Kasumi-1 (cell line): Measurements from ENCODE around the gene CASQ1.

Experiments
- DNase-seq, 2 experiments: peaks; one replicate each; lab custom pipeline; 2025; lab: John Stamatoyannopoulos, UW

CASQ1 gene

GRCh38 chr1:160168609-160169369 is 21.6 kb upstream of the CASQ1 start:
- no peak for DNase-seq

- DNase-seq: peak; percentile 7 to 21
Observed at GRCh38 chr1:160169553-160170399, 20.6 kb upstream of the CASQ1 start.

DNA sequence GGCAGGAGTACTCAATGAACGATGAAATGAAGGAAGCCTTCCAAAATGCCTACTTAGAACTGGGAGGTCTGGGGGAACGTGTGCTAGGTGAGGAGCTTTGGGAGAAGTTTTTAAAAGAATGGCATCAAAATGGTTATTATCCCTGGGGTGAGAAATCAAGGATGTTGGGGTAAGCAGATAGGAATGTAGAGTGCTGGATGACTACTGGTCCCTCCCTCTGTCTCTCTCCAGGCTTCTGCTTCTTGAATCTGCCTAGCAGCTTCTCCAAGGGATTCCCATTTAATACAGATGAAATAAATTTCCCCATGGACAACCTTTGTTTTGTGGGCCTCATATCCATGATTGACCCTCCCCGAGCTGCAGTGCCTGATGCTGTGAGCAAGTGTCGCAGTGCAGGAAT is 19.0 kb upstream of the CASQ1 start:
- DNase-seq: no peak

DNA sequence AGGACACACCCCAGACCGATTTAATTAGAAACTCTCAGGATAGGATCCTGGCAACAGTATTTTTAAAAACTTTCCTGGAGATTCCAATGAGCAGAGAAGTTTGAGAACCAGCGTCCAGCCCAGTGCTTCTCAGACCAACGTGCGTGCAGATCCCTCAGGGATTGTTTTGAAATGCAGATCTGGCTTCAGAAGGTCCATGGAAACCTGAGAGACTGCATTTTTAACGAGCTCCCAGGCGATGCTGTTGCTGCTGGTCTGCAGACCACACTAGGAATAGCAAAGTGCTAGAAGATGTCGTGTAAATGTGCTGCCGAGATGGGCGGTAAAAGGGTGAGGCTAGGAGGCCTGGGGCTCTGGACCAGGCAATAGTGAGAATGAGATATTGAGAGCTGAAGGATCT is 18.4 kb upstream of the CASQ1 start:
- DNase-seq: no peak

GRCh38 chr1:160177231-160177630 is 13.1 kb upstream of the CASQ1 start:
- DNase-seq: no peak

DNA sequence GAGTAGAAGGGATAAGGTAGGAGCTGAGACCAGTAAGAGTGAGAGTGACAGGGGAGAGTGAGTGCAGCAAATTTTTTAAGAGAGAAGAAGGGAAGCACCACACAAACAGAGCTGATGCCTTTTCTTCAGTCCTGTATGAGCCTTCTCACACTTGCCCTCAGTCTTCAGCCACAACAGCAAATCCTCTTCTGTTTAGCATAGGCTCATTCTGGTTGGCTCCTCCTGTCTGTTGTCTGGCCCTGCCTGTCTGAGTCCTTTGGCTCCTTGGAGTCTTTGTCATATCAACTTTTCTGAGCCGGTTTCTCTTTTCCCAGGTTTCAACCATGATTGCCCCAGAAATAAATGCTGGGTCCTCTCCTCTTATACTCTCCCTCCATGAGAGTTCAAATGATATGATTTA is 12.7 kb upstream of the CASQ1 start:
- no peak for DNase-seq

DNA sequence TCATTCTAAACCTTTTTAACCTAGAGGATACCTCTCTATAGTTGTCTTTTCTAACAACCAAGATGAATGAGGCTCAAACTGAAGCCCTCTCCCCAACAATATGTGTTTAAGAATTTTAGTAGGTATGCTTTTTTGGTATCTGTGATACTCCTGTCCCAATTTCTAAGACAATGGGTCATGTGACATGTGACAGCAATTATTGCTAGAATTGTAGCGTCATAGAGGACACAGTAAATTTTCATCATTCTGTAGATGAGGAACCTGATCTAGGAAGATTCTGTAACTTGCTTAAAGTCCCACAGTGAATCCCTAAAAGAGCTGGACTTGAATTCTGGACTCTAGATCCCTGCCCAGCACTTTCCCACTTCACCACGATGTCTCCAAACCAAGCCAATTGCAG is 11.6 kb upstream of the CASQ1 start:
- DNase-seq: no peak

GRCh38 chr1:160179336-160179735 is 11.0 kb upstream of the CASQ1 start:
- no peak for DNase-seq

- no peak for DNase-seq
Observed at GRCh38 chr1:160186246-160186645, 4.1 kb upstream of the CASQ1 start.

GRCh38 chr1:160186729-160187128 is 3.6 kb upstream of the CASQ1 start:
- DNase-seq: no peak

- DNase-seq: no peak
Observed at GRCh38 chr1:160187407-160187806, 3.0 kb upstream of the CASQ1 start.

DNA sequence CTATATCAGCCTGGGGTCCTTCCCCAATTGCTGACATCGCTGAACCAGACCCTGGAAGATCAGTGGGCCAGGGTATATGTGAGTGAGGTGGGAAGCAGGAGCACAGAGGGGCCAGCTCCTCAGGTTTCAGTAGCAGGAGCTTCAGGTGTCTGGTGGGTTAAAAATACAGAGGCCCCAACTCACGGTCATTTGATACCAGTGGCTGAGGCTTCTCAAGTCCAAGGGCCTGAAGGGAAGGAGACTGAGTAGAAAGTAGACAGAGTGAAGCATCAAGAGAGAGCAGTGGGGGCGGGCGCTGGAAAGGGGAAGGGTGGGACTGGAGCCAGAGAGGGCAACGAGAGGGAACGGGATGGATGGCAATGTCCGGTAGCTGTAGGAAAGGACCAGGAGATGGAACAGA is 2.0 kb upstream of the CASQ1 start:
- DNase-seq: no peak

DNA sequence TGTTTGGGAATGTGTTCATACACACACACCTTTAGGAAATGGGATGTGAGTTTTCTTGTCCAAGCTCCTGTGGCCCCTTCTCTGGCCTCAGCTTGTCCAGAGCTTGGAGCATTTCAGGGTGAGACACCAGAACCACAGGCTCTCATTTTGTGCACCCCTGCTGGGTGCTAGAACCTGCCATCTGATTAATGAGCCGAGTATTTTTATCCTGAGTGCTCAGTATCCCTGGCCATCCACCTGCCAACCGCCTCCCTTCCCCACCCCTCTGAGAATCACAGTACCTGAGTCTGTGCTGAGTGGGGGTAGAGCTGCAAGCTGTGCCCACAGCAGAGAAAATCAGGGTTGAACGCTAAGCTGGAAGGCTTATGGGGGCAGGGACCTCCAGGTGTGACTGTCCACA is 1.4 kb downstream of the CASQ1 start:
- no peak for DNase-seq

DNA sequence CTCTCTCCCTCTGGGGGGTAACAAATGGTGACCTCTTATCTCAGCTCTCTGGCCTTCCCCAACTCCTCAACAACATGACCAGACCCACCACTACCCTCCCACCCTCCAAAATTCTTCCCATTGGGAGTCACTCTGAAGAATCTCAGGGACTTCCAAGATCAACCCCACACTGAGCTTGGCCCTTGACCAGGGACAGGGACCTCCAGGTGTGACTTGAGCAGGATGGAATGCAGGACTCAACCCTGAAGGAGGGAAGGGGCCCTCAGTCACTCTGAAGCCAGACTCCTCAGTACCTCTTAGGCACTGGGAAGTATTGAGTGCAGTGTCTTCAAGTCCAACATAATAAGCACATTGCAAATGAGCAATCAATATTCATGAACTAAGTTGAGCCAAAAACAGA is 1.9 kb downstream of the CASQ1 start:
- no peak for DNase-seq

DNA sequence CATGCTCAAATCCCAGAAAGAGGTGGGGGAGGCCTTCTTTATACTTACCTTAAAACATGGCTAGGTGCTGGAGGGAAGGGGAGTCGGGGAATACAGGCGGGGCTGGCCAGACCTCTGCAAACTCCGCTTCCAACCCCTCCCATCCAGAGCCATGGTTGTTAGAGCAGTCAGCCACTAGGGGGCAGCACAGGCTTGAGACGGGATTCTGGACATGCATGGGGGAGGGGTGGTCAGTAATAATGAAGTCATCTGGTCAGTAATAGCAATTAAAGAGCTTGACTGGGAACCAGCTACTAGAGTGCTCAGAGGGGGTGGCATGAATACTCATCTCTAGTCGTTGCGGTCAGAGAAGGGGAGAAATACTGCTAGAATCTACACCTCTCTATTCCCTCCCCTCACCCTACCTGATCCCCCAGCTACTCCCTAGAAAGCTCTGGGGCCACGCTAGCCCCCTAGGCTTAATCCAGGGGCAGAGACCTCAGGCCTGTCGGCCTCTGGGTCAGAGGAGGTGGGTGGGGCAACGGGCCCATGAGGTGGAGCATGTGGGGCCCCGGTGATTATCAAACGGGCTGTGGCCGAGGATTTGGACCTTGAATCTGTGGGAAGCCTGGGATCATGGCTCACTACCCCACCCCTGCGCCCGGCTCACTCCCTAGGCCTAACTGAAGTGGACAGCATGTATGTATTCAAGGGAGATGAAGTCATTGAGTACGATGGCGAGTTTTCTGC is 2.9 kb downstream of the CASQ1 start:
- peak; percentile 75 to 84 for DNase-seq

GRCh38 chr1:160193832-160194736 is 3.7 kb downstream of the CASQ1 start:
- DNase-seq: no peak

DNA sequence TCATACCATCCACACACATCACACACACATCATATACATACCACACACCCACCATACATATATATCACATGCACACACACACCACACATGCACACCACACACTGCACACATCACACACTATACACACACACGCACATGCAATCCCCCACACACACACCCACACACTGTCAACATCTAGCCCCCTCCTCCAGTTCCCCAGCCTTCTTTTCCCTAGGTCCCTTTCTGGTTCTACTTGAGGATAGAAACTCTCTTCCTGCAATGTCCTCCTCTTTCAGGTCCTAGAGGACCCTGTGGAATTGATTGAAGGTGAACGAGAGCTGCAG is 4.3 kb downstream of the CASQ1 start:
- DNase-seq: no peak

GRCh38 chr1:160196143-160196542 is 5.8 kb downstream of the CASQ1 start:
- DNase-seq: no peak

- DNase-seq: no peak
Observed at GRCh38 chr1:160197231-160197630, 6.9 kb downstream of the CASQ1 start.

GRCh38 chr1:160200786-160201185 is 10.4 kb downstream of the CASQ1 start:
- DNase-seq: peak; percentile 13 to 44

GRCh38 chr1:160204526-160205241 is 14.3 kb downstream of the CASQ1 start:
- DNase-seq: peak; percentile 65 to 75
